PC-3 (cell line): Measurements from ENCODE around the gene SERPINB5. TPM values are rescaled to one million over a fixed set of nuclear protein-coding genes. Genes with fewer than 3 reads are reported as not detected.

Experiments used
- ATAC-seq: fragments of 200-7000 bp; cut with Tn5 transposase; 2 replicates; pipeline ENCODE4 v1.9.1; 2020; ENCODE audit warnings: mild to moderate bottlenecking, moderate library complexity
- BruUV-seq: library from RNA; stranded (reverse); fragments of 400-500 nt; replicated peaks from 2 replicates; lab custom pipeline; 2021; lab: Mats Ljungman, UMichigan
- CTCF ChIA-PET: fragments of 300-600 bp; sonication (Branson Sonifier 250); formaldehyde crosslinking; loops from one replicate; lab custom pipeline; 2022; ENCODE audit warnings: antibody characterized with exemption; lab: Charles Lee
- POLR2A ChIA-PET: fragments of 300-600 bp; sonication (Branson Sonifier 250); formaldehyde crosslinking; loops from one replicate; lab custom pipeline; 2022; ENCODE audit warnings: antibody characterized with exemption; ENCODE audit not compliant: unreplicated experiment; lab: Charles Lee
- DNase-seq: peaks from one replicate; pipeline ENCODE4 v3.0.0-alpha.2; 2015
- H2AFZ ChIP-seq: fragments of 300-600 bp; sonication (generic); 2 replicates; pipeline ENCODE4 v1.6.0; 2016; ENCODE audit warnings: antibody characterized with exemption, low read length
- H3F3A ChIP-seq: fragments of 300-600 bp; sonication (generic); one replicate; pipeline ENCODE4 v1.6.0; 2017; ENCODE audit warnings: antibody characterized with exemption, low read length, control low read depth, mild to moderate bottlenecking; ENCODE audit not compliant: unreplicated experiment
- H3K27ac ChIP-seq: fragments of 300-600 bp; sonication (generic); 2 replicates; pipeline ENCODE4 v1.5.1; 2016; ENCODE audit warnings: mild to moderate bottlenecking, low read length
- H3K27me3 ChIP-seq: fragments of 300-600 bp; sonication (generic); 2 replicates; pipeline ENCODE4 v1.6.1; 2016; ENCODE audit warnings: low read length, mixed read lengths
- H3K36me3 ChIP-seq: fragments of 300-600 bp; sonication (generic); 2 replicates; pipeline ENCODE4 v1.6.1; 2016; ENCODE audit warnings: low read depth, mixed run types, low read length, mixed read lengths
- H3K4me1 ChIP-seq: fragments of 300-600 bp; sonication (generic); 2 replicates; pipeline ENCODE4 v1.5.1; 2016; ENCODE audit warnings: low read length; ENCODE audit not compliant: insufficient read depth
- H3K4me2 ChIP-seq: fragments of 300-600 bp; sonication (generic); 2 replicates; pipeline ENCODE4 v1.6.0; 2016; ENCODE audit warnings: low read length
- H3K4me3 ChIP-seq: fragments of 300-600 bp; sonication (generic); 2 replicates; pipeline ENCODE4 v1.5.1; 2016; ENCODE audit warnings: mild to moderate bottlenecking, low read length, mixed read lengths
- H3K79me2 ChIP-seq: fragments of 300-600 bp; sonication (generic); 2 replicates; pipeline ENCODE4 v1.6.1; 2017; ENCODE audit warnings: low read length, mixed read lengths
- H3K9ac ChIP-seq: fragments of 300-600 bp; sonication (generic); 2 replicates; pipeline ENCODE4 v1.6.0; 2016; ENCODE audit warnings: mild to moderate bottlenecking, low read length
- H3K9me2 ChIP-seq: fragments of 300-600 bp; sonication (generic); replicated peaks from 2 replicates; pipeline ENCODE4 v1.6.1; 2016; ENCODE audit warnings: mixed run types, low read length, mixed read lengths
- H3K9me3 ChIP-seq: fragments of 300-600 bp; sonication (generic); 2 replicates; pipeline ENCODE4 v1.6.1; 2016; ENCODE audit warnings: low read length, mixed read lengths
- H4K20me1 ChIP-seq: fragments of 300-600 bp; sonication (generic); 2 replicates; pipeline ENCODE4 v1.6.1; 2016; ENCODE audit warnings: low read length, mixed read lengths
- EZH2 ChIP-seq: fragments of 300-600 bp; sonication (generic); IDR thresholded peaks from one replicate; pipeline ENCODE4 v1.6.1; 2017; ENCODE audit warnings: antibody characterized with exemption, mild to moderate bottlenecking, low read length; ENCODE audit not compliant: unreplicated experiment
- EZH2phosphoT487 ChIP-seq: fragments of 300-600 bp; sonication (generic); IDR thresholded peaks from 2 replicates; pipeline ENCODE4 v1.6.1; 2018; ENCODE audit warnings: mild to moderate bottlenecking, antibody characterized with exemption, low read length, borderline replicate concordance
- intact Hi-C: fragments of 100-400 bp; cut with micrococcal nuclease; formaldehyde crosslinking; loops from 2 replicates; pipeline ENCODE4 v1.9.0; 2023
- total RNA-seq: library from RNA; depleted of rRNA; stranded (reverse); fragments of >200 nt; gene quantifications from 2 replicates; pipeline ENCODE4 v1.2.3, GENCODE V29; 2014
- TF ChIP-seq, protein P1 (sequence below): fragments of 300-600 bp; sonication (generic); conservative IDR thresholded peaks from 2 replicates; pipeline ENCODE4 v1.5.1; 2017; ENCODE audit warnings: antibody characterized with exemption, low read depth, mild to moderate bottlenecking, low read length

The SERPINB5 gene
- total RNA-seq, 1 experiment from 2014 or later, result 104 TPM

DNA sequence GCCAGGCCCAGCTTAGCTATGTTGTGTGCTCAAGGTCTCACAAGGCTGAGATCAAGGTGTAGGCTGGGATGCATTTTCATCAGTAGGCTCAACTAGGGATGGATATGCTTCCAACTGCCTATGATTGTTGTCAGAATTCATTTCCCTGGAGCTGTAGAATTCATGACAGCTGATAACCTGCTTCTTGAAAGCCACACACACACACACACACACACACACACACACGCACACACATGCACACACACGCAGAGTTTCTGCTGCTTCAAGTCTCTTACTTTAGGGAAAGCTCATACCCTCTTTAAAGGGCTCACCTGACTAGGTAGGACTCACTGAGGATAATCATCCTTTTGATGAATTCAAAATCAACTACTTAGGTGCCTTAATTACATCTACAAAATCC, 46.2 kb upstream of the SERPINB5 start:
- Histone ChIP-seq H3K9me3 (no peaks in the 10 kb centered on the region), H3F3A (no peaks in the 10 kb centered on the region), H3K9me2 (no peaks in the 10 kb centered on the region), H3K27me3 (no peaks in the 10 kb centered on the region), H2AFZ (no peak overlapping the region), H3K4me1 (peaks cover 19% of the 10 kb centered on the region), H3K9ac (no peak overlapping the region), H3K4me3 (no peak overlapping the region), H3K4me2 (no peak overlapping the region), H3K27ac (no peak overlapping the region), H4K20me1 (no peaks in the 10 kb centered on the region), H3K79me2 (no peaks in the 10 kb centered on the region), H3K36me3 (no peaks in the 10 kb centered on the region)
- no peak for ATAC-seq
- intact Hi-C loops, result no loop called here
- POLR2A ChIA-PET, result no interaction called here
- BruUV-seq, result no TSS peak
- no peak for DNase-seq
- CTCF ChIA-PET, result no interaction called here
- TF ChIP-seq, protein P1, sequence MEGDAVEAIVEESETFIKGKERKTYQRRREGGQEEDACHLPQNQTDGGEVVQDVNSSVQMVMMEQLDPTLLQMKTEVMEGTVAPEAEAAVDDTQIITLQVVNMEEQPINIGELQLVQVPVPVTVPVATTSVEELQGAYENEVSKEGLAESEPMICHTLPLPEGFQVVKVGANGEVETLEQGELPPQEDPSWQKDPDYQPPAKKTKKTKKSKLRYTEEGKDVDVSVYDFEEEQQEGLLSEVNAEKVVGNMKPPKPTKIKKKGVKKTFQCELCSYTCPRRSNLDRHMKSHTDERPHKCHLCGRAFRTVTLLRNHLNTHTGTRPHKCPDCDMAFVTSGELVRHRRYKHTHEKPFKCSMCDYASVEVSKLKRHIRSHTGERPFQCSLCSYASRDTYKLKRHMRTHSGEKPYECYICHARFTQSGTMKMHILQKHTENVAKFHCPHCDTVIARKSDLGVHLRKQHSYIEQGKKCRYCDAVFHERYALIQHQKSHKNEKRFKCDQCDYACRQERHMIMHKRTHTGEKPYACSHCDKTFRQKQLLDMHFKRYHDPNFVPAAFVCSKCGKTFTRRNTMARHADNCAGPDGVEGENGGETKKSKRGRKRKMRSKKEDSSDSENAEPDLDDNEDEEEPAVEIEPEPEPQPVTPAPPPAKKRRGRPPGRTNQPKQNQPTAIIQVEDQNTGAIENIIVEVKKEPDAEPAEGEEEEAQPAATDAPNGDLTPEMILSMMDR, result no peak
- TF ChIP-seq EZH2phosphoT487 (no peak), EZH2 (no peak)

DNA sequence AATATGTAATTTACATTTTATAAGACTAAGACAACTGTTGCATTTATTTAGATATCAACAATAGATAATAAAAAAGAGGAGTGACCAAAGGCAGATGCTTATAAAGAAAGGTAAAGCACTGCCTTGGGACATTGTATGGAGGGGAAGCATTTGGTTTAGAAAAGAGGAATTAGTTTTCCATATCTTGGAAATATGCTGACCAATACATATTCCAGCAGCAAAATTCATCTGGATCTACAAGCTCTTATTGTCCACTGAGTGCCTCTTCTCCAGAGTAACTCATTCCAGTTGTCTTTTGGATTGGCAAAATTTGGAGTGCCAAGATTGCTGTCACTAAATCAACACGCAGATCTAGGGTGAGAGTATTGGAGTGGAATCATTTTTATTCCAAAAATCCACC, 45.6 kb upstream of the SERPINB5 start:
- H2AFZ ChIP-seq, result no peak overlapping the region
- ChIA-PET POLR2A (no interaction called here), CTCF (no interaction called here)
- no peaks in the 10 kb centered on the region for H3K9me3 ChIP-seq
- no peak overlapping the region for H3K9ac ChIP-seq
- DNase-seq, result no peak
- peaks cover 19% of the 10 kb centered on the region for H3K4me1 ChIP-seq
- H3K4me2 ChIP-seq, result no peak overlapping the region
- no peaks in the 10 kb centered on the region for H3K79me2 ChIP-seq
- H4K20me1 ChIP-seq, result no peaks in the 10 kb centered on the region
- intact Hi-C loops, result no loop called here
- no peaks in the 10 kb centered on the region for H3F3A ChIP-seq
- no TSS peak for BruUV-seq
- TF ChIP-seq, protein P1, result no peak
- no peak for TF ChIP-seq EZH2
- TF ChIP-seq EZH2phosphoT487, result no peak
- no peaks in the 10 kb centered on the region for H3K9me2 ChIP-seq
- ATAC-seq, result no peak
- H3K36me3 ChIP-seq, result no peaks in the 10 kb centered on the region
- H3K27ac ChIP-seq, result no peak overlapping the region
- no peaks in the 10 kb centered on the region for H3K27me3 ChIP-seq
- H3K4me3 ChIP-seq, result no peak overlapping the region

DNA sequence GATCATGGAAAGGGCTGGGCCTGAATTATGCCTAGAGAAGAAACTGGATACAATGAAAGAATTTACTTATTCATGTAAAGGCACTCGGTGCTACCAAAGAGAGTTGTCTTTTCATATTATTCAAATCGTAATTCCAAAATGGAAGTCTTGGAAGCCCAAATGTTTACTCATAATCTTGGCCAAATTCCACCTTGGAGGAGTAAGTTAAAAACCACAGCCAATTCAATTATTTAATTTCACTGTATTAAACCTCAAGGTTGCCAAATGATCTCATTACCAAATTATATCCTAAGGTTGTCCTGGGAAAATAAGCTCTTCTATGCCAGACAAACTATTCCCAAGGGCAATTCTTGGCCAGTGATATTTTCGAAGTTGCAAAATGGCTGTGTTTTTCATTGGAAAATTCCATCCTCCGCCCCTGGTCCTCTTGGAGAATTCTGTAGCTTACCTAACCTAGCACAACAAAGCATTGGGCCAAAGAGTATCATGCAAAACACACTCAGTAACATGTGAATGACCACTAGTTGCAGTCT, 43.4 kb upstream of the SERPINB5 start:
- H3F3A ChIP-seq, result no peaks in the 10 kb centered on the region
- H3K4me3 ChIP-seq, result no peak overlapping the region
- H3K4me2 ChIP-seq, result peak overlapping the region; percentile 9; the same call in 1 of the 2 replicates
- BruUV-seq, result no TSS peak
- intact Hi-C loops, result no loop called here
- H3K36me3 ChIP-seq, result no peaks in the 10 kb centered on the region
- no peak for DNase-seq
- H3K4me1 ChIP-seq, result peaks cover 8% of the 10 kb centered on the region
- 0 out of 2 replicates have a peak, but pooled peaks have one; percentile 13 for ATAC-seq
- H3K9me2 ChIP-seq, result no peaks in the 10 kb centered on the region
- H3K79me2 ChIP-seq, result no peaks in the 10 kb centered on the region
- H4K20me1 ChIP-seq, result no peaks in the 10 kb centered on the region
- H3K27ac ChIP-seq, result no peak overlapping the region
- no peaks in the 10 kb centered on the region for H3K27me3 ChIP-seq
- peak overlapping the region; percentile 60; the same call in 1 of the 2 replicates for H2AFZ ChIP-seq
- POLR2A ChIA-PET, result no interaction called here
- no peaks in the 10 kb centered on the region for H3K9me3 ChIP-seq
- TF ChIP-seq, protein P1, result no peak
- TF ChIP-seq EZH2 (no peak), EZH2phosphoT487 (no peak)
- no peak overlapping the region for H3K9ac ChIP-seq
- CTCF ChIA-PET, result no interaction called here
